GM21737 (cell line): ENCODE measurements around the gene CNIH2.
"Not testable (repeated sequence)": the region's sequence is repeated elsewhere in the genome, so short reads cannot be mapped to it uniquely, and the experiment has no call there.

ENCODE experiments used
- ATAC-seq: cut with Tn5 transposase; IDR thresholded peaks from one replicate; pipeline ENCODE4 v1.9.1; 2021; ENCODE audit warnings: mild to moderate bottlenecking, moderate library complexity; ENCODE audit not compliant: unreplicated experiment

Gene CNIH2

DNA sequence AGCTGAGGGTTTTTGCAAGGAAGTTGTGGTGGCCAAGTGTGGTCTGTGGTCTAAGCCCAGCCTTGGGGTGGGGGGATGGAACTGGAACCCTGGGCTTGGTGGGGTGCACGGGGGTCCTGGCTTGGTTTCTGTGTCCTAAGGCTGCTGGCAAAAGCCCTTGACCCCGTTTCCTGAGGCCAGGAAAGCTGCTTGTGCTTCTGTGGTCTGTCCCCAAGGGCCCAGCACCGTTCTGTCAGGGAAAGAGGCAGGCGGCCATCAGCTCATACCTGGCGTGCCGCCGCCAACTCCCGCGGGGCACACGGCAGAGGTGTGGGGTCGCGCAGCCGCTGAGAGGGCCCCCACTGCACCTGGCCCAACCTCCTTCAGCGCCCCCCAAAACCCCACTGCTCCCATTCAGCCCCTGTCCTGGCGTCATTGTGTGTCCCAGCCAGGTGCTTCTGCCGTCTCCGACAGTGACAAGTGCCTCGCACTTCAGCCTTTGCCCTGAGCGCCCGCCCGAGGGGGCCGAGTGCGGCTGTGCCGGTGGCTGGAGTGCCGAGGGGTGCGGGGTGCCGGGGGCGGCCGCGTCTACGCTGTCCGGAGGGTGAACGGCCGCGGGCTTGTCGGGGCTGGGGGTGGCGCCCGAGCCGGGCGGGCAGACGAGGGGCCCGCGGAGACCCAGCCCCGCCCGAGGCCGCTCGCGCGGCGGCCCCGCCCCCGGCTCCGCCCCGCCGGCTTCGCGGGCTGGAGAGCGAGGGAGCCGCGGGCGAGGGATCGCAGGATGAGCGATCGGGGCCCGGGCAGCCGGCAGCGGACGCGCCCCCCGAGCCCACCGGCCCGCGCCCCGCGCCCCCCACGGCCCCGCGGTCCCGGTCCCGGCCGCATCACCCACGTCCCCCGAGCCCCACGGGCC lies at the start of gene CNIH2:
CNIH2 (plus strand) TSS at position 705 of the 892 bp plus-strand sequence. CDS start 282 bp downstream, outside the sequence.
- ATAC-seq, result no peak

DNA sequence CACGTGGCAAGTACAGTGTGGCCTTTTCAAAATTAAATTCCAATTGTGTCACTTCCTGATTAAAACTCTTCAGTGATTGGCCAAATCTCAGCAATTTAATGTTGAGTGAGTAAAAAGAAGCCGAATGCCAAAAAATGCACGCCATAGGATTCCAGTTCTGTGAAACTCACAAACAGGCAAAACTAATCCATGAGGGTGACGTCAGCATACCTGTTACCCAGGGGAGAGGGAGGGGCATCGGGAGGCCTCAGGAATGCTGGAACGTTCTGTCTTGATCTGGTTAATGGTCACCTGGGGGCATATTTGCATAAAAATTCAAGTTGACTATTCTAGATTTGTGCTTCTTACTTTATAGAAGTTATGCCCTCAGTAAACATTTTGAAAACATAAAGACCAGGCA lies 49.5 kb upstream of the CNIH2 start:
- ATAC-seq, result no peak

DNA sequence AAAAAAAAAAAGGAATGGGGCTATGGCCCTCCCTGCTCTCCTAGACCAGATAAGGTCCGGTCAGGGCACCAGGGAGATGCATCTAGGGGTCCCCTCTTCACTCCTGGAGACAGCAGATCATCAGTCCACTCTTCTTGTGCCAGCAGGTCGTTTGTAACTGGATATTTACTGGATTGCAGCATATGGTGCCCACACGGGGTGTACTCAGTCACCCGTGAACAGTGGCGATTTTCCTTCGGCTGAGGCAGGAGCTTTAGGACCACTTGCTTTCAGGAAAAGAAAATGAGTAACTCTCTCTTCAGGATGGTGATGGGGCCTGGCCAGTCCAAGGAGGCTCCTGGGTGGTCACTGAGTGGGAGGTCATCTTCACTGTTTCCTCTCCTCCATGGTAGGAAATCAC lies 47.8 kb upstream of the CNIH2 start:
- ATAC-seq, result no peak

DNA sequence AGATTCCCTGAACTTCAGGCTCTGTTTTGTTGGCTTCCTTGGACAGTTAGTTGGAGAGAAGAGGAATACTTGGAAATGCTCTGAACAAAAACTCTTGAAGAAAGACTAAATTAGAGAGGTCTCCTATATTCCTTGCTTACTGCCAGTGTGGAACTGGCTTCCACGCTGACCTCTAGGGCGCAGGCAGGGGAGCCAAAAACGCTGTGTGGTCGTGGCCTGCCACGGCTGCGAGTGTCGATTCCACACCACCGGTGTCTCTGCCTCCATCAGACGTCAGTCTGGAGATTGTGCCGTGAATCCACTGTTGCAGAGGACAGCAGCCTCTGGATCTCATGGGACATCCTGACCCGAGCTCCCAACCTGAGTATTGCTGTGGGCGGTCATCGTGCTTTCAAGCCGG lies 47.0 kb upstream of the CNIH2 start:
- ATAC-seq, result no peak

DNA sequence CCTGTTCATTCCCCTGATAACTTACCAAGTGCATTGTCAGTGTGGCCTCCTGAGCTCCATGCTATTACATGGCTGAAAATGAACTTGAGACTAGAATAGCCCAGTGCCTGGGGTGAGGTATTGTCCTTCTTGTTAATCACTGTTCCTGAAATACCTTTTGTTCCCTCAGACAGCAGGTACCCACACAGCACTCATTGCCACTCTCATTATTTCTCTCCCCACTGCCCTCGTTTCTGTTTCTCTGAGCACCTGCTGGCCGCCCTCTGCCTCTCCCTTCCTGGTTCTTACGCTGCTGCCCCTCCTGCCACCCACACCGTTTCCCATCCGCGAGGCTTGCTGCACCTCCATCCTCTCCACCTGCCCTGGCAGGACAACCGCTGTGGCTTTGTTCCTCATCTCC lies 46.4 kb upstream of the CNIH2 start:
- ATAC-seq, result no peak

DNA sequence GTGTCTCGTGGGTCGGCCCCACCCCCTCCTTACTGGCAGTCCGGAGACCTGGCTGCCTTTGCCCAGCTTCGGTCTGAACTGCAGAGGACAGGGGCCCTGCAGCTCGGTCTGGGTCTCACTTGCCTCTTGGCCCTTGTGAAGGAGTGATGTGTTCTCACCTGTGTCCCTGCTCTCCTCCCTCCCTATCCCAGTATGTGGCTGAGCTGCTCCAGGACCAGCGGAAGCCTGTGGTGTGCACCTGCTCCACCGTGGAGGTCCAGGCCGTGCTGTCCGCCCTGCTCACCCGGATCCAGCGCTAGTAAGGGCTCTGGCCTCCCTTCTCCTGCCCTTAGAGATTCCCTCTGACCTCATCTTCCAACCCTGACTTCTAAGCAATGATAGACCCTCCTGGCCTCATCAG lies 45.2 kb upstream of the CNIH2 start:
- no peak for ATAC-seq

DNA sequence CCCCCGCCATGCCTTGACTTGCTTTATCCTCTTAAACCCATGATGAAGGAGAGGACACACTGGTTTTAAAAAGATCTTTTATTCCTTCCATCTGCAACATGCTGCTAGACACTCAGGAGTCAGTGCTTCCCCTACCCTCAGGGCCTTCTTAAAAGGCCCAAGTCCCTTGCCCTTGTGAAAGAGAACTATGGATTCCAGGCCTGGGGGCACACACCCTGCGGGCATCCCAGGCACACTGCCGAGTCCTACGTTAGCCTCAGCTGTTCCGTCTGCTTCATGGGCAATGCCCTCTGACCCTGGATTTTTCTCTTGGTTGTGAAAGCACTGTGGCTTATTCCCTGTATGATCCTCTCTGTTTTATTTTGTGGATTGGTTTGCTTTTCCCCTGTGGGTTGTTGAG lies 44.7 kb upstream of the CNIH2 start:
- ATAC-seq, result no peak

DNA sequence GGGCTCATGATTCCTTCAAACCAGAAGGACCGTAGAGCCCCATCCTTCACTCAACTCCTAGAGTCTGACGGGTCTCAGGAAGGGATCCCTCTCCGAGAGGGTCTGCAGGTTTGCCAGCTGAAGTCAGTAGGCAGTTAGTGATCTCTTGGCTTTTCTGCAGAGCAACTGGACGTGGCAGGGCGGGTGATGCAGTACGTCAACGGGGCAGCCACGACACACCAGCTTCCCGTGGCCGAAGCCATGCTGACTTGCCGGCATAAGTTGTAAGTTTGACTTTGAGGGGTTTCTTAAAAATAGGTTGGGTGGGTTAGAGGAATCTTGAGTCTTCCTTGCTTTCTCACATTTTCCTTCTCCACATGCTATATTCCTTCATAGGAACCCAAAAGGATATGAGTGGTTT lies 42.8 kb upstream of the CNIH2 start:
- no peak for ATAC-seq

DNA sequence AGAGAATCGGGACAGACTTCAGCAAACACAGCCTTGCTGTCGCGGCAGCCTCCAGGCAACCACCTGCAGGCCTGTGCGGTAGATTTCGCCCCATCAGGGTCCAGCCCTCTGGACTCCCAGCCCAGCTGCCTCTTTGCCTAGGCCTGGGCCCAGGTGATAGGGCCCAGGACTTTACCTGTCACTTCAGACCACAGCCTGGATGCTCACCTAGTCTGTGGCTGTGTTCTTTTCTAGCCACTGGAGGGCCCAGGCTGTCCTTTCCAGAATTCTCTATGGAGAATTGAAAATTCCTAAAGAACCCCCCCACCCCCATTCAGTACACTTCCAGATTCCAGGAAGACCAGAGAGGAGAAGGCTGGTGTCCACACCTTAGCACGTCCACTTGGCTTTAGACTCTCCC lies 40.1 kb upstream of the CNIH2 start:
- ATAC-seq, result no peak

DNA sequence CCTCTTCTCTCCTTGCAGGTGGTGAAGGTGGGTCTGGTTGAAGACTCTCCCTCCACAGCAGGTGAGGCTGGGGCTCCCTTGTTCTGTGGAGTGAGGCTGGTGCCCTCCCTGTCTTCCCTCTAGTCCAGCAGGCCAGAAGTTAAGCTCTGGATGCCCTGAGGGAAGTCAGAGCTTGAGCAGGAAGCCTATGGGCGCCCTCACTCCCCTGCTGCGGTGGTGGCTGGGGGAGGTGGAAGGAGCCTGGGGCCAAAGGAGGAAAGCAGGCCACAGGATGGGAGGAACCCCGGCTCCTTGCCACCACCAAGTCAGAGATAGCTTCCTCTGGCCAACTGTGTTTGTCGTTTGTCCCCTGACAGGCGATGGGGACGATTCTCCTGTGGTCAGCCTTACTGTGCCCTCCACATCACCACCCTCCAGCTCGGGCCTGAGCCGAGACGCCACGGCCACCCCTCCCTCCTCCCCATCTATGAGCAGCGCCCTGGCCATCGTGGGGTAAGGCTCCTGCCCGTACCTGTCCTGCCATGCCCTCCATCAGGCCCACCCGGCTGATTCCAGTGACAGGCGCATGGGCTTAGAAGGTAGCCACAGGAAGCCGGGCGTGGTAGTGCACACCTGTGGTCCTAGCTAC lies 39.1 kb upstream of the CNIH2 start:
- no peak for ATAC-seq

DNA sequence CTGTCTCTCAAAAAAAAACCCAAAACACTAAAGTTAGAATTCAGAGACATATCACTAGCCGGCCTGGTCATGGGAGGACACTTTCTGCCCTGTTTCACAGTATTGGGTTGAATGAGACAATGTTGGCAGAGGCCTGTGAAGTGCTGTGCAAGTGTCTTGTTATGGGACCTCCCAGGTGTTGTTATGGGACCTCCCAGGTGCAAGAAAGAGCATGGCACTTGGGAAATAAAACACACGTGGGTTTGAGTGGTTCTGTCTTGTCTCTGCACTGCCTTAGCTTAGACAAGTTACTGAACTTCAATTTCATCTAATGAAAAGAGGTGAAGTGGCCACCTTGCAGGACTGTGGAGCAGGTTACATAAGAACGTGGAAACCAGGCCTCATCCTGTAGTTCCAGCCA lies 38.5 kb upstream of the CNIH2 start:
- no peak for ATAC-seq

DNA sequence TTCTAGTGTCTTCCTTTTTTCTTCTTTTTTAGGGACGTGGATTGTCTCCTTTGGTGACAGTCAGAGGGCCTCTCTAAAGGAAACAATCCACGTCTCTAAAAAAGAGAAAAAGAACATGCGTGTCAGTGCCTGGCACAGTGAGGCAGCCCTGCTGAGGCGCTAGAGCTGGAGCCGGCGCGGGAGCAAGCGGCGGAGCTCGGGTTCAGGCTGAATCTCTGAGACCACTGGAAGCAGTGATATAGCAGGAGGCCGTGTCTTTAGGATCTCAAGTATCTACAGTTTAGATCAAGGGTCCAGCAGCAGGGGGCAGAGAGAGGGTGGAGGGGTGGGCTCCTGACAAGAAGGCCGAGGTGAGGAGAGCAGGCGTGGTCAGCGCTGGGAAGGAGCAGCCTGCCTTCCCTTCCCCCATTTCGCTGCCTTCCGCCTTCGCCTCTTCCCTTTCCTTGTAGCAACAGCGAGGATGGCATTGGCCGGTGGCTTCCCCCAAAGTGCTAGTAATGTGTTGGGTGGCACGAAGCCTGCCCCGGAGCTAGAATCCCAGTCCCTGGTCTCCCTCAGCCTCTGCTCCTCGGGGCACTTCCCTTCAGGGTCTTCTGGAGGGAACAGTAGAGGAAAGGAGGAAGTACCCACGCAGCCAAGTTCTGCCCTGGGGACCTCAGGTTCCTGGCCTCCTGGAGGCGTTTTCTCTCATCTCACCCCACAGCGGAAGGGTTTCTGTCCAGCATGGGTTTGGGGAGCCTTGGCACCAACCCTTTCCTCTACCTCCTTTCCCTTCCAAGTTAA lies 37.8 kb upstream of the CNIH2 start:
- no peak for ATAC-seq

DNA sequence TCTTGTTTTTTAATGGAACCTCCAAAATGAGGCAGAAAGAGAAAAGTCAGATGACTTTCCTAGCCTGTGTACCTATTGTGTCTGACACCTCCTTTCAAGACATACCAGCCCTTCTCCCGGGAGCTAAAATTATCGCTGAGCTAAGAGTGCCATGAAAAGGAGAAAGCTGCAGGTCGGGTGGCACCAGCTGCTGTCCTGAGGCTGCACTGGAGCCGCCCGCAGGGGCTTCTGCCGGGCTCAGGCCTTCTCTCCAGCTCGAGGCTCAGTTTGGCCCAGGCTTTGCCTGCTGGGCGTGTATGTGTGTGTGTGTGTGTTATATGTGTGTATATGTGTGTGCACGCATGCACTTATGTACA lies 37.2 kb upstream of the CNIH2 start:
- no peak for ATAC-seq

DNA sequence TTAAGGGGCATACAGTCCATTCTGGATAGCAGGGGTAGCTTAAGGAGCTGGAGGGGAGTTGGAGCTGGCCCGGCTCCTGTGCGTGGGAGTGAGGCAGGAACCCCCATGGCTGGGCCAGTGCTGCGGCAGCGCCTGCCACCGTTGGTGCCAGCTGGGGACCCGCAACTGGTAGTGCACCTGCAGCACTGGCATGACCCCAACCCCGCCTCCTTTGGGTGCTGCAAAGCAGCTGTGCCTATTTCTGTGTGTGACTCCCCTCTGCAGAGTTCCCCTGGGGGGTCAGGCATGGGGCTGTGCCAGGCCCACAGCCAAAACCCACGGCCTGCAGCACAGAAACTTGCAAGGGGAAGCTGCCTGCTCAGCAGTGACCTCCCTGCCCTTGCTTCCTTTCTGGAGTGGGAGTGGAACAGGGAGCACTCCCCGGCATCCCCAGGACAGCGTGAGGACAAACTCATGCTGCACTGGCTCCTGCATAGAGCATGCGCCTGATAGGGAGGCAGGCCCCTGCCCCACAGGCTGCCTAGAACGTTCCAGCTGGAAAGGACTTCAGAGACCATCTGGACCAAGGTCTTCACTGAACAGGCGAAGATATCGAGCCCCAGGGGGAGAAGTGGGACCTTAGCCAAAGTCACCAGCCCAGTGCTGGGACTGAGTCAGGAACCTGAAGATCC lies 35.7 kb upstream of the CNIH2 start:
- ATAC-seq, result no peak

DNA sequence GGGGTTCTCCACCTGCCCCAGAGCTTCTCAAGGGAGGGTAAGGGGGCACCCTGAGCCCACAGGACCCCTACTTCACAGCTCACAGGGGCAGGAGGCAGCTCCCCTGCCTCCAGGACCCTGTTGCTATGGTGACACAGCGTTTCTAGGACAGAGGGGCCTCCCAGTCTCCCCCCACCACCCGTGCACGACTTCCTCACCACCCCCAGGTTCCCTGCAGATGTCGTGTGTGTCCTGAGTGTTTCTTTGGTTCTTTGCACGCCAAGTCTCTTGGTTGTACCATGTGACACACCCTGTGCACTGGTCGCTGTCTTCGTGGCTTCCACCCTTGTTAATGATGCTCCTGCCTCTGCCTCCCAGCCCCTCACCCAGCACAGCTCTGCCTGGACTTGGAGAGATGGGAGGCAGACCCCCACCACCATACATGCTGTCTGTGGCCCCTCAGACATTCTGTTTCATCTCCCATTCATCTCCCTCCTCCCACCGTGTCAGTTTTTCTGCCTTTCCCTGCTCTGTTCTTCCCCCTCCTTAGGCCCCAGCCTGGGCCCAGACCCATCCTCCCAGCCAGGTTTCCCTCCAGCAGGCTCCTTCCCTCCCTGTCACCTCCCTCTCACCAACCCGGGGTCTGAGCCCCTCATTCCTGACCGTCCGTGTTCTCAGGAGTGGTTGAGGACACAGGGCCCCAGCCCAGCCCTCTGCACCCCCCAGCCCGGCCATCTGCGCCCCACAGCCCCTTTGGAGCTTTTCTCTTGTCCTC lies 34.0 kb upstream of the CNIH2 start:
- no peak for ATAC-seq

DNA sequence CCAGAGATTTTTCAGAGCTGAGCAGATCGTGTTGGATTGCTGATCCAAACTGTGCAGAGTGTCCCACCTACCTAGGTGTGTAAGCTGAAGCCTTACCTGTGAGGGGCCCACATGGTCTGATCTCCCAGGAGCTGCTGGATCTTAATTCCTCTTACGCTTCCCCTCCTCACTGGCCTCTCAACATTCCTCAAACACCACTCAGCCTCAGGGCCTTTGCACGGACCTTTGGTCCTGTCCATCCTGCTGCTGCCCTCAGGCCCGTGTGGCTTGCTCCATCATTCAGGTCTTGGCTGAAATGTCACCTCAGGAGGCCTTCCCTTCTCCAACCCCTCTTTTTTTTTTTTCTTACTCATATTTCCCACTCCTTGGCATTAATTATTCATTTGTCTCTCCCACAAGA lies 30.7 kb upstream of the CNIH2 start:
- ATAC-seq, result no peak

DNA sequence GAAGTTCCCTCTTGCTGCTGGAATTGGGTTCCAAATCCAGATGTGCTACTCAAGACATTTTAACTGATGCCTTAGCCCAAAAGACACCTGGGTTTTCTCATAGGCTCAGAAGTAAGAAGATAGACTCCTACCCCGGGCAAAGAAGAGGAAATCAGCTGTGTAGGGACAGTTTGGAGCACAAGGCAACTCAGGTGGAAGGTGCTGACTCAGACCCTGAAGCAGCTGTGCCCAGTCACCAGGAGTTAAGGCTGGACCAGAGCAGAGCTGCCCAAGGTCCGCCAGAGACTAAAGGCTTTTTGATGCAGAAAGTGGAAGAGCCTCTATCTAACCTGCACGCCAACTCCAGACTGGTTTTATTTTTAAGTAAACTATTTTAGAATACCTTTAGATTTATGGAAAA lies 30.2 kb upstream of the CNIH2 start:
- no peak for ATAC-seq

DNA sequence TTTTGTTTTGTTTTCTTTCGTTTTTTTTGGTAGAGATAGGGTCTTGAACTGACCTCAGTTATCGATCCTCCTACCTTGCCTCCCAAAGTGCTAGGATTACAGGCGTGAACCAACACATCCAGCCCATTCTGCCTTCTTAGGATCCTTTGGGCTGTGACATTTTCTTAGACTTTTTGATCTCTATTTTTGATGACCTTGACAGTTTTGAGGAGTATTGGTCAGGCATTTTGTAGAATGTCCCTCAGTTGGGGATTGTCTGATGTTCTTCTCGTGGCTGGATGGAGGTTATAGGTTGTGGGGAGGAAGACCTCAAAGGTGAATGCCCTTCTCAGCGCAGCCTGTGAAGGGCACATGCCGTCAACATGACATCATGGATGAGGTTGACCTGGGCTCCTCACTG lies 29.1 kb upstream of the CNIH2 start:
- no peak for ATAC-seq

DNA sequence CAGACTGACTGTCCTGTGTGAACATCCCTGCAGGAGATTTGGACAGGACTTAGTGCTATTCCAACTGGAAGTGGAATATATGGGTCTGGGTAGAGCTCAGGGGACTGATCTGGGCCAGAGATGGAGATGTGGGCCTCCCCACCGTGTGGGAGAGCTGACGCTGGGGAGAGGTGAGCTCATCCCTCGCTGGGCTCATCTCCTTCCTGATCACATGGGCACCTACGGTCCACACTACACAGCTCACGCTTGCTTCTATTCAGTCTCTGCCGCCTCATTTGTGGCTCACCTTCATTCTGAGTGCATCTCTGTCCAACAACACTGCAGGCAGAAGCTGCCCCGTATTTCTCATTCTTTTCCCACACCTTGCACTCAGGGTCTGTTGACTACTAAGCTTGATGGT lies 26.2 kb upstream of the CNIH2 start:
- ATAC-seq, result no peak

DNA sequence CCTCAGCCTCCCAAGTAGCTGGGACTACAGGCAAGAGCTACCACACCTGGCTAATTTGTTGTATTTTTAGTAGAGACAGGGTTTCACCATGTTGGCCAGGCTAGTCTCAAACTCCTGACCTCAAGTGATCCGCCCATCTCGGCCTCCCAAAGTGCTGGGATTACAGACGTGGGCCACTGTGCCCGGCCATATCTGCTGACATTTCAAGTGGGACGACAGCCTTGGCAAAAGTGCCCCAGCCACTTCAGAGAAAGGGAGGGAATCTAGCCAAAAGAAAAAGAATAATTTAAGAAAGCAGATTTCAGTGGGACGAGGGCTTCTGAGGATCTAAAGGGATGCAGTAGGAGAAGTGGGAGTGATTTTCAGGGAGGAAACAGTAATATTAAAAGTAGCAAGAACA lies 24.9 kb upstream of the CNIH2 start:
- ATAC-seq, result not testable (repeated sequence)

DNA sequence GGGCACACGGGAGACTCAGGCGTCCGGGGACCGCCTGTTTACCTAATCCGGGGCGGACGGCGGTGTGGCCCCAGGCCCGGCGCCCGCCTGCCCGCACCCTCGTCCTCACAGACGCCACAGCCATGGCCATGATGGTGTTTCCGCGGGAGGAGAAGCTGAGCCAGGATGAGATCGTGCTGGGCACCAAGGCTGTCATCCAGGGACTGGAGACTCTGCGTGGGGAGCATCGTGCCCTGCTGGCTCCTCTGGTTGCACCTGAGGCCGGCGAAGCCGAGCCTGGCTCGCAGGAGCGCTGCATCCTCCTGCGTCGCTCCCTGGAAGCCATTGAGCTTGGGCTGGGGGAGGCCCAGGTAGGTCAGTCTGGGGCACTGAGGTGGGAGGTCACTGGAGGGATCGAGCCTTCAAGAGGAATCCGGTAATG lies 19.5 kb upstream of the CNIH2 start:
- no peak for ATAC-seq
